Esophagus (tissue), 2 donors: ENCODE results near the gene STK36. TPM values are rescaled to one million over a fixed set of nuclear protein-coding genes. Genes with fewer than 3 reads are reported as not detected.

Experiments used
- H3K27ac ChIP-seq, 2 donors: one replicate each; pipeline ENCODE4 v1.5.1; 2013; ENCODE audit warnings: low read depth in 2 of 2, mild to moderate bottlenecking in 2 of 2, inconsistent platforms in 1 of 2, low read length in 1 of 2, moderate library complexity in 1 of 2
- H3K27me3 ChIP-seq, 2 donors: one replicate each; pipeline ENCODE4 v1.6.1; 2013; ENCODE audit warnings: low read length in 2 of 2, control low read depth in 1 of 2, mild to moderate bottlenecking in 1 of 2; ENCODE audit not compliant: insufficient read depth in 2 of 2, control insufficient read depth in 1 of 2
- H3K36me3 ChIP-seq, 2 donors: one replicate each; pipeline ENCODE4 v1.6.1; 2013; ENCODE audit warnings: low read length in 1 of 2; ENCODE audit not compliant: control insufficient read depth in 2 of 2, insufficient read depth in 2 of 2
- H3K4me1 ChIP-seq, 2 donors: one replicate each; pipeline ENCODE4 v1.6.1; 2013; ENCODE audit warnings: low read length in 1 of 2; ENCODE audit not compliant: control insufficient read depth in 2 of 2, insufficient read depth in 2 of 2
- H3K4me3 ChIP-seq, 2 donors: one replicate each; pipeline ENCODE4 v1.5.1; 2013; ENCODE audit warnings: low read length in 2 of 2, mild to moderate bottlenecking in 2 of 2, low read depth in 1 of 2, moderate library complexity in 1 of 2
- H3K9me3 ChIP-seq, 2 donors: one replicate each; pipeline ENCODE4 v1.6.1; 2013; ENCODE audit warnings: mild to moderate bottlenecking in 2 of 2, low read depth in 1 of 2, low read length in 1 of 2, moderate library complexity in 1 of 2; ENCODE audit not compliant: control insufficient read depth in 2 of 2, insufficient read depth in 1 of 2
- WGBS, 2 donors: extraction: QIAGEN DNeasy Blood & Tissue Kit; methylation state at CpG; one replicate each; pipeline ENCODE4 v1.1.7; 2013; 5-methylcytosine and 5-hydroxymethylcytosine counted together
- polyA plus RNA-seq, 2 donors: library from polyadenylated mRNA; stranded (reverse); fragments of 200-250 nt; gene quantifications; one replicate each; pipeline ENCODE4 v1.2.3, GENCODE V29; 2013
- donor health status: healthy with polysubstance abuse.
- donor health status: Bipolar disorder and iron deficiency.

Gene STK36
- polyA plus RNA-seq, 2 donors: 10.8 to 20.7 TPM

DNA sequence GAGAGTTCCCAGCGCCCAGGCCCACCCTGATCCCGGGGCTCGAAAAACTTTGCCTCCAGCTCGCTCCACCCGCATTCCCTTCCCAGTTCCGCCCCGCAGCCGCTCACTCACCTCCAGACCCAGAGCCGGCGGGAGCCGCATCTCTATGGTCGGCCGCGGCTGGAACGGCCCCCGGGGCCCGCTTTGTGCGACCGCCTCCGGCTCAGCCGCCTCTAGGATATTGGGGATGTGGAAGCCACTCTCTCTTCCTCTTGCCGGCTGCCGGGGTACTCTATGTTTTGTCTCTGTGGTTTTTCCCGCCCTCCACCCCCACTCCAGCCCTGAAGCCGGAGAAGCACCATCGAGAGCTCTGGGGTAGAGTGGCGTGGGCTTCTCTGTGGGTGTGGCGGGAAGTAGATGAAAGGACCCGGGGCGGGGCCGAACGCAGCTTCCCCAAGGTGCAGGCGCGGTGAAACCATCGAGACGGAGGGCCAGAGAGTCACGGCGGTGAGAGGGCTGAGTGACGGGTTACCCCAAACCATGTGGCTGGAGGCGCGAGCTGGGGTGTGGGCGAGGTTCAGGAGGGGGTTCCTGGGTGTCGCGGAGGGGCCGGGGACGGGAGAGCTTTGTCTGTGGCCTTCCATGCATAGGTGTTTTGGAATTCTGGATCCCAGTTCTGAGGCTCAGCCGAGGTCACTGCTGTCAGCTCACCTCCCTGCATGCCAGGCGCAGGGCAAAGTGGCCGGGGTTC is 12.5 kb upstream of the STK36 start, which contains the start of the genes BCS1L and ZNF142:
TSS of gene BCS1L (plus strand) at position 426 of the 730 bp plus-strand sequence. CDS start 1,305 bp downstream, outside the sequence.
TSS of gene ZNF142 (minus strand) at position 366 of the 730 bp plus-strand sequence. CDS start 3,194 bp downstream, outside the sequence.
- peak within 1 kb of the TSS; percentile 78 to 86 for H3K4me3 ChIP-seq
- H3K9me3 ChIP-seq: no peaks in the 10 kb centered on the region
- peak within 1 kb of the TSS; percentile 75 to 81 for H3K27ac ChIP-seq
- H3K36me3 ChIP-seq: peaks cover 18 to 28% of the 10 kb centered on the region in 2 donors
- 0% methylated on average over 49 of the region's 49 CpGs for WGBS, 2 donors
- H3K4me1 ChIP-seq: peaks cover 0 to 6% of the 10 kb centered on the region in 2 donors
- H3K27me3 ChIP-seq: no peaks in the 10 kb centered on the region

DNA sequence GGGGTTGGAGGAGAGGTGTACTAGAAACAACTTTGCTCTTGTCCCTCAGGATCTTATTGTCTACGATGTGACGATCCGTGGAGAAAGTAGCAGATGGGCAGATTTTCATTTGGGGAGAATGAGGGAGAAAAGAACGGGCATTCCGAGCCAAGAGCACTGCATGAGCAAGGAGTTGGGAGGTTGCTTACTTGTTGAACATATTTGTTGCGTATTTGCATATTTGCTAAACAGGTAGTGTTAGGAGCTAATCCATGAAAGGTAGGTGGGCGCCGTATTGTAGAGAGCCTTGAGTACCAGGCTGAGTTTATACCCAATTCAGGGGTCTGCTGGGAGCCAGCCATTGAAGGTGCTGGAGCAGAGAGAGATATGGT is 11.9 kb upstream of the STK36 start:
- peaks cover 23 to 31% of the 10 kb centered on the region in 2 donors for H3K36me3 ChIP-seq
- peak overlapping the region; percentile 8 to 75 for H3K27ac ChIP-seq
- H3K27me3 ChIP-seq: no peaks in the 10 kb centered on the region
- no peaks in the 10 kb centered on the region for H3K9me3 ChIP-seq
- peak overlapping the region; percentile 78 to 86 for H3K4me3 ChIP-seq
- WGBS, 2 donors: 11 to 14% methylated on average over 8 of the region's 8 CpGs
- H3K4me1 ChIP-seq: peaks cover 0 to 6% of the 10 kb centered on the region in 2 donors

DNA sequence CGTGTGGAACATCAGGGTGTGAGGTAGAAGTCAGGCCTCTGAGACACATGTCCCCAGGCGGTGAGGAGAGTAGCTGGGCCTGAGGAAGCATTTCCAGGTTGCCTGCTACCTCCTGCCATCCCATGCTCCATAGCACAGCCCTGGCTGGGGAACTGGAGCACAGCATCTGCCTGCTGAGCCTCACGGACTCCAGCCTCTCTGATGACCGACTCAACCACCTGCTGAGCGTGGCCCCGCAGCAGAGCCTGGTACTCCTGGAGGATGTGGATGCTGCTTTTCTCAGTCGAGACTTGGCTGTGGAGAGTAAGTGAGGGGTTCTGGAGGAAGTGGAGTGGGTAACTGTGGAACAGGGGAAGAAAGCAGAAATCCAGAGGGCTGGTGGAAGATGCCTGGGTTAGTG is 9.5 kb upstream of the STK36 start:
- no peak overlapping the region for H3K27ac ChIP-seq
- H3K4me3 ChIP-seq: no peak overlapping the region
- H3K4me1 ChIP-seq: peaks cover 0 to 6% of the 10 kb centered on the region in 2 donors
- peaks cover 20 to 36% of the 10 kb centered on the region in 2 donors for H3K36me3 ChIP-seq
- H3K27me3 ChIP-seq: no peaks in the 10 kb centered on the region
- 86 to 91% methylated on average over 7 of the region's 7 CpGs for WGBS, 2 donors
- H3K9me3 ChIP-seq: no peaks in the 10 kb centered on the region

DNA sequence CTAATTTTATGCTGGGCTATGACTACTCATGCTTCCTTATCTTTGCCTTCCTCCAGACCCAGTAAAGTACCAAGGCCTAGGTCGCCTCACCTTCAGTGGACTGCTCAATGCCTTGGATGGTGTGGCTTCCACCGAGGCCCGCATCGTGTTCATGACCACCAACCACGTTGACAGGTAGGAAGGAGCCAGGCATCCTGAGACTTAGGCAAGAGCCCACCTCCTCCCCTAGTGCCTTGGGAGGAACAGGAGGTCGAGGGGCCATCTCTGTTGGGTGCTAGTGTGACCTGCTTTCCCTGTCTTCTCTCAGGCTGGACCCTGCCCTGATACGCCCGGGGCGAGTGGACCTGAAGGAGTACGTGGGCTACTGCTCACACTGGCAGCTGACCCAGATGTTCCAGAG is 9.1 kb upstream of the STK36 start:
- Histone ChIP-seq H3K9me3 (no peaks in the 10 kb centered on the region), H3K27me3 (no peaks in the 10 kb centered on the region), H3K27ac (no peak overlapping the region), H3K4me3 (no peak overlapping the region), H3K4me1 (peaks cover 0 to 6% of the 10 kb centered on the region in 2 donors), H3K36me3 (peaks cover 22 to 36% of the 10 kb centered on the region in 2 donors)
- 87 to 91% methylated on average over 10 of the region's 10 CpGs for WGBS, 2 donors

DNA sequence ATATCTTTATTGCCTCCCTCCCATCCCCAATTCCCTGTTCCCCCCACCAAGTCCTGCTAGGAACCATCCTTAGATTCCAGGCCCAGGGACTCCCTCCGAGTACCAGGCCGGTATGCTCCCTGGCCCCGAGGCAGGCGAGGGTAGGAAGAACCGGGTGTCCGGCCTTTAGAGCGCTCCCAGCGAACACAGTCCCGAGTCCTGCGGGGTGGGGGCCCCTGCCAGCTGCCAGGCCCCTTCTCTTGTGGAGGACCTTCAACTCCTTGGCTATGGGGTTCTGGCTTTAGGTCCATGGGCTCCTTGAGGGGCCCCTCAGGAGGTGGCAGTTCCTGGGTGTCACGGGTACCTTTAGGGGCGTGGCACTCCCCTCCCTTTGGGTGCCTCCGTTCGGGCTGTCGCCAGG is 8.0 kb upstream of the STK36 start:
- no peaks in the 10 kb centered on the region for H3K9me3 ChIP-seq
- WGBS, 2 donors: 86 to 91% methylated on average over 15 of the region's 15 CpGs
- H3K4me3 ChIP-seq: no peak overlapping the region
- H3K4me1 ChIP-seq: peaks cover 0 to 3% of the 10 kb centered on the region in 2 donors
- no peak overlapping the region for H3K27ac ChIP-seq
- H3K36me3 ChIP-seq: peaks cover 25 to 36% of the 10 kb centered on the region in 2 donors
- H3K27me3 ChIP-seq: no peaks in the 10 kb centered on the region

DNA sequence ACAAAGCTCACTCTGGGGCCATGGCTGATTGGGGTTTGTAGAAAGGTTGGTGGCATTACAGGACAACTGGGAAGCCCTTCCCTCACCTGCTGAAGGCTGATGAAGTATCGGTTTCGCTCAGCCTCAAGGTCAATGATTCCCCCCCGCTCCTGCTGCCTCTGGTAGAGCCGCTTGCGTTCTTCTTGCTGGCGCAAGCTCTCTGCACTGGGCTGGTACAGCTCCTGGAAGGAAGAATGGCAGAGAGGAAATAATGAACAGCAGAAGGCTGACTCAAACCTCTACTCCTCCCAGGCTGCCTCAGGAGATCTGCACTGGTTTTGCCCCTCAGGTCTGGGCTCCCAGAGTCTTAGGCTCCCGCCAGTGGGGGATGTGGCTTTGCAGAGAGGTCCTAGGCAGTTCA is 7.2 kb upstream of the STK36 start:
- no peak overlapping the region for H3K27ac ChIP-seq
- H3K4me1 ChIP-seq: peaks cover 0 to 3% of the 10 kb centered on the region in 2 donors
- 90 to 95% methylated on average over 7 of the region's 7 CpGs for WGBS, 2 donors
- H3K9me3 ChIP-seq: no peaks in the 10 kb centered on the region
- H3K36me3 ChIP-seq: peaks cover 25 to 36% of the 10 kb centered on the region in 2 donors
- H3K27me3 ChIP-seq: no peaks in the 10 kb centered on the region
- no peak overlapping the region for H3K4me3 ChIP-seq

DNA sequence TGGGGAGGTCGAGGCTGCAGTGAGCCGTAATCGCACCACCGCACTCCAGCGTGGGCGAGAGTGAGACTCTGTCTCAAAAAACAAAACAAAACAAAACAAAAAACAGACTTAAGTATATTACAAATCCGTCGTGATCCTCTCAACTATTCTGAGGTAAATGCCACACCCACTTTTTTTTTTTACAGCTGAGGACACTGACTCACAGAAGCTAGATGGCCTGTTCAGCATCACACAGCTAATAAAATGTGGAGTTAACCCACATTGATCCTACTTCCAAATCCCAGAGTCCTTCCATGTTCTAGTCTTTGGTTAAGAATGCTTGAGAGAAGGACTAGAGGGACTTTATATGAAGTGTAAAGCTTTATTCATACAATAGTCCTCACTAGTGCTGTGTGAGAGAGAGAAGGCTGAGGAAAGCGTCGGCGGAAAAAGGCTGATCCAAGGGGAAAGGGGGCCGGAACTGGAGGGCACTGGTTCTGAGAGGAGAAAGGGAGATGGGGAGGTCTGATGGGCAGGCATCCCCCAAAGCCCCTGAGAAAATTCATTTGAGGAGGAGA is 711 bp upstream of the STK36 start:
- no peaks in the 10 kb centered on the region for H3K9me3 ChIP-seq
- WGBS, 2 donors: 33 to 36% methylated on average over 12 of the region's 12 CpGs
- peaks cover 4 to 9% of the 10 kb centered on the region in 2 donors for H3K36me3 ChIP-seq
- peaks cover 0 to 5% of the 10 kb centered on the region in 2 donors for H3K4me1 ChIP-seq
- peak overlapping the region; percentile 80 to 99 for H3K4me3 ChIP-seq
- no peaks in the 10 kb centered on the region for H3K27me3 ChIP-seq
- H3K27ac ChIP-seq: peak overlapping the region; percentile 74 to 92

DNA sequence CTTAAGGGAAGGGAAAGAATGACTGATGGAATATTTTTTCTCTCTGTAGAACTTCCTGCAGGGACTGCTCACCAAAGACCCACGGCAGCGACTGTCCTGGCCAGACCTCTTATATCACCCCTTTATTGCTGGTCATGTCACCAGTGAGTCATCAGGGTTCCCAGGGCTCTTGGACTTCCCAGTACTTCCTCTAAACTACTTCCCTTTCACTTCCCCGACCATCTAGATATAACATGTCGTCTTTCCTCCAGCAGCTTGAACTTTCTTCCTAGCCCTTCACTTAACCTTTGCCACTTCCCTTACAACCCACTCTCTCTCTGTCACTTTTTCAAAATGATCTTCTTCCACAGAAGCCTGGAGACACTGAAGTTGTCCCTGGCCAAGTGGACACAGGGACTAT is 7.2 kb downstream of the STK36 start:
- no peaks in the 10 kb centered on the region for H3K27me3 ChIP-seq
- H3K27ac ChIP-seq: no peak overlapping the region
- 69 to 71% methylated on average over 4 of the region's 4 CpGs for WGBS, 2 donors
- H3K4me1 ChIP-seq: no peaks in the 10 kb centered on the region
- H3K36me3 ChIP-seq: peaks cover 4 to 10% of the 10 kb centered on the region in 2 donors
- no peak overlapping the region for H3K4me3 ChIP-seq
- no peaks in the 10 kb centered on the region for H3K9me3 ChIP-seq

DNA sequence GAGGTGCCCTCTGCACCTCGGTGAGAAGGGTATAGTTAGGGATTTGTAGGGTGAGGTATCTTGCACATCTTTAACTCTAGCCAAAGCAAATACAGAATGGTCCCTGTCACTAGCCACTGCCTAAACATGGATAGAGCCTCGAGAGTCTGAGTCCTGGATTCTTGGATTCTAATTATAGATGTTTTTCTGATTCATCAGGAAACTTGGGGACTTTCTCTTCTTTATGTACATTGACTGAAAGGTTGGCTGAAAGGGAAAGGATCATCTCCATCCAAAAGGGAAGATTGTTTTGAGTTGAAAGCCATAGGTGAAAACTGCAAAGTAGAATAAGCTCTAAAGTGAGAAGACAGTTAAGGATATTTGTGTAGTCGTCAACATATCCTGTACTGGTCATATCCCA is 8.2 kb downstream of the STK36 start:
- H3K36me3 ChIP-seq: peaks cover 4 to 10% of the 10 kb centered on the region in 2 donors
- no peaks in the 10 kb centered on the region for H3K4me1 ChIP-seq
- H3K27ac ChIP-seq: no peak overlapping the region
- WGBS, 2 donors: 73 to 75% methylated on average over 3 of the region's 3 CpGs
- no peaks in the 10 kb centered on the region for H3K9me3 ChIP-seq
- no peak overlapping the region for H3K4me3 ChIP-seq
- no peaks in the 10 kb centered on the region for H3K27me3 ChIP-seq
